H9 (cell line): Measurements from ENCODE around the gene OTOF. TPM values are rescaled to one million over a fixed set of nuclear protein-coding genes. Genes with fewer than 3 reads are reported as not detected.

Source experiments
- DNase-seq: peaks from one replicate; pipeline ENCODE4 v3.0.0-alpha.2; 2017
- H2AFZ ChIP-seq: one replicate; pipeline ENCODE4 v1.6.1; 2013; ENCODE audit warnings: mild to moderate bottlenecking, low read length, control low read depth, moderate library complexity
- H2AK5ac ChIP-seq: 2 replicates; pipeline ENCODE4 v1.6.1; 2013; ENCODE audit warnings: low read length, control low read depth, mixed read lengths; ENCODE audit not compliant: insufficient read length
- H2BK120ac ChIP-seq: one replicate; pipeline ENCODE4 v1.6.1; 2013; ENCODE audit warnings: low read depth, mild to moderate bottlenecking, low read length, control low read depth, inconsistent platforms; ENCODE audit not compliant: poor library complexity, severe bottlenecking
- H2BK12ac ChIP-seq: 2 replicates; pipeline ENCODE4 v1.6.1; 2013; ENCODE audit warnings: low read length, control low read depth, mixed read lengths, low read depth; ENCODE audit not compliant: insufficient read length
- H2BK15ac ChIP-seq: 2 replicates; pipeline ENCODE4 v1.6.1; 2013; ENCODE audit warnings: low read depth, low read length, control low read depth
- H2BK20ac ChIP-seq: one replicate; pipeline ENCODE4 v1.6.1; 2013; ENCODE audit warnings: low read depth, mild to moderate bottlenecking, low read length, control low read depth, inconsistent platforms; ENCODE audit not compliant: poor library complexity, severe bottlenecking
- H2BK5ac ChIP-seq: 2 replicates; pipeline ENCODE4 v1.6.1; 2013; ENCODE audit warnings: low read length, control low read depth, mixed read lengths; ENCODE audit not compliant: insufficient read length
- H3K14ac ChIP-seq: 2 replicates; pipeline ENCODE4 v1.6.1; 2013; ENCODE audit warnings: low read length, control low read depth; ENCODE audit not compliant: insufficient read depth
- H3K18ac ChIP-seq: 2 replicates; pipeline ENCODE4 v1.6.1; 2013; ENCODE audit warnings: low read depth, mild to moderate bottlenecking, mixed read lengths, low read length, control low read depth; ENCODE audit not compliant: insufficient read length
- H3K23ac ChIP-seq: 2 replicates; pipeline ENCODE4 v1.6.1; 2013; ENCODE audit warnings: low read length, control low read depth, mixed read lengths, low read depth; ENCODE audit not compliant: insufficient read length
- H3K23me2 ChIP-seq: 2 replicates; pipeline ENCODE4 v1.6.1; 2013; ENCODE audit warnings: low read depth, mild to moderate bottlenecking, mixed read lengths, low read length, control low read depth; ENCODE audit not compliant: insufficient read length, poor library complexity, severe bottlenecking
- H3K27ac ChIP-seq: 2 replicates; pipeline ENCODE4 v1.5.1; 2013; ENCODE audit warnings: low read length, control low read depth, mixed read lengths, low read depth; ENCODE audit not compliant: insufficient read length
- H3K27me3 ChIP-seq: 2 replicates; pipeline ENCODE4 v1.6.1; 2013; ENCODE audit warnings: low read length, control low read depth, inconsistent platforms; ENCODE audit not compliant: insufficient read depth
- H3K4ac ChIP-seq: 2 replicates; pipeline ENCODE4 v1.6.1; 2013; ENCODE audit warnings: low read depth, mild to moderate bottlenecking, control low read depth, inconsistent platforms, low read length, moderate library complexity
- H3K4me1 ChIP-seq: 2 replicates; pipeline ENCODE4 v1.6.1; 2013; ENCODE audit warnings: low read length, control low read depth, inconsistent platforms; ENCODE audit not compliant: insufficient read depth
- H3K4me2 ChIP-seq: 2 replicates; pipeline ENCODE4 v1.6.1; 2013; ENCODE audit warnings: low read length, control low read depth, mixed read lengths; ENCODE audit not compliant: insufficient read length, insufficient read depth
- H3K56ac ChIP-seq: 2 replicates; pipeline ENCODE4 v1.6.1; 2013; ENCODE audit warnings: low read depth, mild to moderate bottlenecking, mixed read lengths, low read length, control low read depth; ENCODE audit not compliant: insufficient read length
- H3K79me1 ChIP-seq: 2 replicates; pipeline ENCODE4 v1.6.1; 2013; ENCODE audit warnings: low read depth, mild to moderate bottlenecking, moderate library complexity, low read length, control low read depth, inconsistent platforms; ENCODE audit not compliant: insufficient read depth, poor library complexity, severe bottlenecking
- H3K79me2 ChIP-seq: 2 replicates; pipeline ENCODE4 v1.6.1; 2013; ENCODE audit warnings: low read length, control low read depth, inconsistent platforms; ENCODE audit not compliant: insufficient read depth
- H3K9ac ChIP-seq: 2 replicates; pipeline ENCODE4 v1.6.1; 2013; ENCODE audit warnings: low read length, control low read depth, mixed read lengths; ENCODE audit not compliant: insufficient read length; ENCODE audit errors: extremely low read depth
- H3K9me3 ChIP-seq: one replicate; pipeline ENCODE4 v1.6.1; 2013; ENCODE audit warnings: low read depth, low read length, inconsistent platforms; ENCODE audit not compliant: control insufficient read depth
- H3T11ph ChIP-seq: one replicate; pipeline ENCODE4 v1.6.1; 2013; ENCODE audit warnings: mild to moderate bottlenecking, low read length, control low read depth, inconsistent platforms
- H4K20me1 ChIP-seq: one replicate; pipeline ENCODE4 v1.6.1; 2013; ENCODE audit not compliant: control insufficient read depth, insufficient read length, insufficient read depth
- H4K5ac ChIP-seq: 2 replicates; pipeline ENCODE4 v1.6.1; 2013; ENCODE audit warnings: low read depth, mild to moderate bottlenecking, mixed read lengths, low read length, control low read depth; ENCODE audit not compliant: insufficient read length
- H4K8ac ChIP-seq: replicated peaks from 2 replicates; pipeline ENCODE4 v1.6.1; 2013; ENCODE audit warnings: low read length, control low read depth, mixed read lengths, low read depth; ENCODE audit not compliant: insufficient read length
- H4K91ac ChIP-seq: 2 replicates; pipeline ENCODE4 v1.6.1; 2013; ENCODE audit warnings: low read depth, mild to moderate bottlenecking, moderate library complexity, mixed read lengths, low read length, control low read depth; ENCODE audit not compliant: insufficient read length
- H3K27ac Mint-ChIP-seq, 3 experiments: 2 replicates in 2 of 3; 3 replicates in 1 of 3; pipeline ENCODE4 v1.8.0; 2020 to 2021; ENCODE audit warnings: mixed read lengths in 3 of 3, mild to moderate bottlenecking in 1 of 3, moderate library complexity in 1 of 3
- H3K27me3 Mint-ChIP-seq: 2 replicates; pipeline ENCODE4 v1.8.0; 2021; ENCODE audit warnings: low read depth, mild to moderate bottlenecking, moderate library complexity, mixed read lengths
- H3K36me3 Mint-ChIP-seq, 3 experiments: 2 replicates in 2 of 3; 3 replicates in 1 of 3; pipeline ENCODE4 v1.8.0; 2020 to 2021; ENCODE audit warnings: low read depth in 3 of 3, mixed read lengths in 3 of 3; ENCODE audit not compliant: insufficient read depth in 1 of 3
- H3K4me1 Mint-ChIP-seq, 2 experiments: 2 replicates each; pipeline ENCODE4 v1.8.0; 2020; ENCODE audit warnings: mixed read lengths in 2 of 2
- H3K4me3 Mint-ChIP-seq, 2 experiments: 2 replicates in 1 of 2; 3 replicates in 1 of 2; pipeline ENCODE4 v1.8.0; 2020 to 2021; ENCODE audit warnings: mild to moderate bottlenecking in 2 of 2, mixed read lengths in 2 of 2, moderate library complexity in 1 of 2
- H3K9me3 Mint-ChIP-seq, 2 experiments: 2 replicates in 1 of 2; 3 replicates in 1 of 2; pipeline ENCODE4 v1.8.0; 2020; ENCODE audit warnings: mild to moderate bottlenecking in 2 of 2, mixed read lengths in 2 of 2, moderate library complexity in 1 of 2
- WGBS: extraction: QIAGEN DNeasy Blood & Tissue Kit; methylation state at CpG from one replicate; pipeline ENCODE4 v1.1.7; 2013; ENCODE audit warnings: missing lambda C conversion rate, low lambda C conversion rate, mixed read lengths; ENCODE audit not compliant: insufficient read length; ENCODE audit errors: extremely low coverage; 5-methylcytosine and 5-hydroxymethylcytosine counted together
- total RNA-seq: library from RNA; stranded (reverse); gene quantifications from 2 replicates; pipeline ENCODE4 v1.2.1, GENCODE V29; 2021
- TF ChIP-seq, protein P1 (sequence below): fragments of 200-600 bp; sonication (generic); conservative IDR thresholded peaks from 3 replicates; pipeline ENCODE4 v1.8.0; 2021; ENCODE audit warnings: antibody characterized with exemption, mild to moderate bottlenecking

Gene OTOF
- total RNA-seq, 1 experiment from 2014 or later = 0.35 TPM

DNA sequence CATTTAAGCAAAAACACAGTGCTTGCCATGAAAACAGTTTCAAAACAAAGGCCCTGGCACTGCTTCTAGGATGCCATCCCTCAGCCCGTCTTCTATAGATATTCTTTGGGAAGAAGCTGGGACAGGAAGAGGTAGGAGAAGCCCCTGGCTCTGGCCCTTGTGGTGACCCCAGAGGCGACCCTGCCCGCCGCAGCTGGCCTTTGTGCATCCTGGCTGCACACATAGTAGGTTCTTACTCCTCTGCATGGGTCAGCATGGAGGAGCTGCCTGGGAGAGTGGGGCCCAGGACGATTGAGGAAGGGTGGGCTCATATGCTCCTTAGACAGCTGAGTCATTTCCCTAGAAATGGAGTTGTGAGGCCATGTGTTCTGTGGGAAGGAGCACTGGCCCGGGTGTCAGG lies 44.4 kb upstream of the OTOF start:
- no peak overlapping the region for H2BK12ac ChIP-seq
- no peak overlapping the region for H3K14ac ChIP-seq
- no peak for DNase-seq
- H3K9me3 ChIP-seq = no peaks in the 10 kb centered on the region
- H2BK20ac ChIP-seq = no peak overlapping the region
- Mint-ChIP-seq H3K4me1 (peaks cover 3 to 5% of the 10 kb centered on the region in 2 experiments; a peak in 2 of 4 replicates), H3K36me3 (no peaks in the 10 kb centered on the region), H3K27me3 (peaks cover 18% of the 10 kb centered on the region), H3K4me3 (no peak overlapping the region), H3K9me3 (no peaks in the 10 kb centered on the region), H3K27ac (no peak overlapping the region)
- no peak overlapping the region for H3K4ac ChIP-seq
- H3K23me2 ChIP-seq = no peaks in the 10 kb centered on the region
- no peak overlapping the region for H2AK5ac ChIP-seq
- H3K27ac ChIP-seq = no peak overlapping the region
- no peak overlapping the region for H4K91ac ChIP-seq
- no peaks in the 10 kb centered on the region for H3K4me1 ChIP-seq
- no peak overlapping the region for H3K18ac ChIP-seq
- TF ChIP-seq, protein P1, sequence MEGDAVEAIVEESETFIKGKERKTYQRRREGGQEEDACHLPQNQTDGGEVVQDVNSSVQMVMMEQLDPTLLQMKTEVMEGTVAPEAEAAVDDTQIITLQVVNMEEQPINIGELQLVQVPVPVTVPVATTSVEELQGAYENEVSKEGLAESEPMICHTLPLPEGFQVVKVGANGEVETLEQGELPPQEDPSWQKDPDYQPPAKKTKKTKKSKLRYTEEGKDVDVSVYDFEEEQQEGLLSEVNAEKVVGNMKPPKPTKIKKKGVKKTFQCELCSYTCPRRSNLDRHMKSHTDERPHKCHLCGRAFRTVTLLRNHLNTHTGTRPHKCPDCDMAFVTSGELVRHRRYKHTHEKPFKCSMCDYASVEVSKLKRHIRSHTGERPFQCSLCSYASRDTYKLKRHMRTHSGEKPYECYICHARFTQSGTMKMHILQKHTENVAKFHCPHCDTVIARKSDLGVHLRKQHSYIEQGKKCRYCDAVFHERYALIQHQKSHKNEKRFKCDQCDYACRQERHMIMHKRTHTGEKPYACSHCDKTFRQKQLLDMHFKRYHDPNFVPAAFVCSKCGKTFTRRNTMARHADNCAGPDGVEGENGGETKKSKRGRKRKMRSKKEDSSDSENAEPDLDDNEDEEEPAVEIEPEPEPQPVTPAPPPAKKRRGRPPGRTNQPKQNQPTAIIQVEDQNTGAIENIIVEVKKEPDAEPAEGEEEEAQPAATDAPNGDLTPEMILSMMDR = no peak
- H4K5ac ChIP-seq = no peak overlapping the region
- H3K23ac ChIP-seq = no peak overlapping the region
- no peak overlapping the region for H2BK5ac ChIP-seq
- no peak overlapping the region for H2BK120ac ChIP-seq
- H2BK15ac ChIP-seq = no peak overlapping the region
- no peaks in the 10 kb centered on the region for H3K79me2 ChIP-seq
- H3K27me3 ChIP-seq = no peaks in the 10 kb centered on the region
- no peaks in the 10 kb centered on the region for H4K20me1 ChIP-seq
- H3K9ac ChIP-seq = no peak overlapping the region
- H3K79me1 ChIP-seq = no peaks in the 10 kb centered on the region
- H2AFZ ChIP-seq = no peak overlapping the region
- no peak overlapping the region for H3T11ph ChIP-seq
- no peak overlapping the region for H3K56ac ChIP-seq
- H3K4me2 ChIP-seq = no peak overlapping the region
- WGBS = no CpG with 5 or more reads among the region's 6 CpGs
- H4K8ac ChIP-seq = no peak overlapping the region
